Activated CD4-positive, CD25-positive, alpha-beta regulatory T cell treated with anti-CD3 and anti-CD28 coated beads, Interleukin-2, amount 50 U/mL, for 72 hours (primary cell): ENCODE measurements around the gene PPDPF.

Experiments
- DNase-seq: peaks from one replicate; pipeline ENCODE4 v3.0.0; 2021

PPDPF gene

DNA sequence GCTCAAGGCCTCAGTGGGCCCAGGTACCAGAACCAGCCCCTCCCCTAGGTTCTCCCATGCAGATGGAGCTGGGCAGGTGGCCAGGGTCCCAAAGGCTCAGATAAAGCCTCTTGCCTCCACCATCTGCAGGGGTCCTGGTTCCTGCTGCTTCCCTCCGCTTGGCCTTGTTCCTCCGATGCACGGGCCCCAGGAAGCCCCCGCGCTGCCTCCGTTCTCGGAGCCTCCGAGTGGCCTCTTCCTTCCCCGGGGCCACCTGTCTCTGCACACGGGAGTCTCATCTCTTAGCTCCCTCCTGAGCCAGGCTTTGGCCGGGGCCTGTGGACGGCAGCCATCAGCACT is 18.5 kb downstream of the PPDPF start:
- DNase-seq = no peak

DNA sequence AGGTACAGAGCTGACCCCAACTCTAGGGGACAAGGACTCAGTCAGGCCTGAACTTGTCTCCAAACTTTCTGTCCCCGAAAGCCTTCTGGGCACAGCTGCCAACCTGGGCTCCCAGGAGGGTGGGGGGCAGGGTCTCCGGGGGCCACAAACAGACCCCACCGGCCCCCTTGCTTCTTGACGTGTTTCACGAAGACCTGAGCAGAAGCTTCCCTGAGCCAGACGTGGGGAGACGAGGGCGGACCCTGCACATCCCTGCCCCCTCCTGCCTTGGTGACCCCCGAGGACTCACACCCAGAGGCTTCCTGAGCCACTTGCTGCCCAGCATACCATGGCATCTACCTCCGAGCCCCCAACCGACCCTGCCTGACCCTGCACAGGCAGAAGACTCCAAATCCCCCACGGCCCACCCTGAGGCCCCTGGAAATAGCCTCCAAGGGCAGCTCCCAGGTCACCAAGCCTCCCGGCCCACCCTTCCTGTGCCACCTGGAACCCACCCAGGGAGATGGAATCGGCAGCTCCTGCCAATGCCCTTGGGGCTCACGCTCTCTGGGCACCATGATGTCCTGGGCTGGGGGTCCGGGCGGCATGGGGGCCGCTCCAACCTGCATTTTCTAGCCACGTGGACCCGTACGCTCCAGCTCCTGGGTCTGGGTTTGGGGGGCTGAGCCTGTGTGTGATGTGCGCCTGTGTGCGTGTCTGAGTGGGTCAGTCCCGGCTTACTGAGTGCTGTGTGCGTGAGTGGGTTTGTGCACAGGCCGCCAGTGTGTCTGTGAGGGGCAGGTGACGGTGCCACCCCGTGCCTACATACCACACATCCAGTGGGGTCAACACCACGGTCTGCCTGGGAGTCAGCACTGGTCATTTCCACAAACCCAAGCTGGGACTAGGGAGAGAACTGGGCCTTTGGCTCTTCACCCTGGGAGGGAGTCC is 19.1 kb downstream of the PPDPF start:
- no peak for DNase-seq

DNA sequence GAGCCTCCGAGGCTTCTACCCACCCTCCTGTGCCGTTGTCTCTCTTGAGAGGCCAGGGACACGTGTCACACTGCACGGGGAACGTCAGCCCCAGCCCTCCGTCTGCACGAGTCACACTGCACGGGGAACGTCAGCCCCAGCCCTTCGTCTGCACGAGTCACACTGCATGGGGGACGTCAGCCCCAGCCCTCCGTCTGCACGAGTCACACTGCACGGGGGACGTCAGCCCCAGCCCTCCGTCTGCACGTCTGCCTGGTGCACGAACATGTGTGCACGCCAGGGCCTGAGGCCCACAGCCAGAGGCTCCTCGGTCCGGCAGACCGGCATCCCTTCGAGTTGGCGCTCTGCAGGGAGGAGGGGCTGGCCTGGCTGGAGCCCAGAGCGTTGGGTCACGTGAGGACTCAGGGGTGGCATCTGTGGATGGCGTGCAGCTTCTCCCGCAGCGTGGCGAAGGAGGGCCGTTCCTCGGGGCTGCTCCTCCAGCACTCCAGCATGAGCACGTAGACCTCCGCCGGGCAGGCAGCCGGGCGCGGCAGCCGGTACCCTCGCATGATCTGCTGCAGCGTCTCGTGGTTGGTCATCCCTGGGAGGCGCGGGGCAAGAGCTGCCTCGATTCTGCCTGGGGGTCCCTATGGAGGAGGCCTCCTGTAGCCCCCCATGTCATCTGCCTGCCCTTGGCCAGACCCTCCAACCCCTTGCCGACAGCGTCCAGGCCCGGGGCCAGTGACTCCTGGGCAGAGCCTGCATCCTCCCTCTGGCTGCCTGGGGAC is 20.0 kb downstream of the PPDPF start:
- no peak for DNase-seq

DNA sequence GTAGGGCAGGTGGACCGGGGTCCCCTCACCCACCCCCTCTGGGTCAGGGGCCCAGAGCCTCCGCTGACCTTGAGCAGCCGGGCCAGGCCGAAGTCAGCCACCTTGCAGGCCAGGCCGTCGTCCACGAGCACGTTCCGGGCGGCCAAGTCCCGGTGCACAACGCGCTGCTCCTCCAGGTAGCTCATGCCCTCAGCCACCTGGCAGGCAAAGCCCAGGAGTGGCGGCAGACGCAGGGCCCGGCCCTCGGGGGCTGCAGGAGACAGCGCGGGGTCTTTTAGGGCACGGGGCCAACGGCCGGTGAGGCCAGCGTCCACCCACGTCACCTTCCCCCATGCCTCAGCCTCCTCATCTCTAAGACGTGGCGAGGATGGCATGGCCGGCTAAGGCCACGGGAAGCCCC is 20.8 kb downstream of the PPDPF start:
- DNase-seq = no peak

DNA sequence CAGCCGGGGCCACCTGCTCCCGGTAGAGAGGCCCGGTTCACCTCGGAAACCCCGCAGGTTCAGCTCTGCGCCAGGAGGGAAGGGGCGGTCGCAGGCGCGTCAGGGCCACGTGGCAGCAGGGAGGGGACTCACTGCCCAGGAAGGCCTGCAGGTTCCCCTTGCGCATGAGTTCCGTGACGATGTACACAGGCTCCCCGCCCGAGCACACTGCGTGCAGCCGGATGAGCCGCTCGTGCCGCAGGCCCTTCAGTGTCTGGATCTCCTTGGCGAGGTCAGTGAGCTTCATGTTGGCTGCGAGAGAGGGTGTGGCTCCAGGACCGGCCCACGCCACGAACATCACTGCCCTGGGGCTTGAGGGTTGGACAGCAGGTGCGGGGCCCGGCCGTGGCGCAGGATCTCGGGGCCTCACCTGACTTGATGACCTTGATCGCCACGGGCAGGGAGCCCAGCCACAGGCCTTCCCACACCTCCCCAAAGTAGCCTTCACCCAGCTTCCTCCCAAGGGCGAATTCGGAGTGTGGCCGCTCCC is 21.5 kb downstream of the PPDPF start:
- no peak for DNase-seq

DNA sequence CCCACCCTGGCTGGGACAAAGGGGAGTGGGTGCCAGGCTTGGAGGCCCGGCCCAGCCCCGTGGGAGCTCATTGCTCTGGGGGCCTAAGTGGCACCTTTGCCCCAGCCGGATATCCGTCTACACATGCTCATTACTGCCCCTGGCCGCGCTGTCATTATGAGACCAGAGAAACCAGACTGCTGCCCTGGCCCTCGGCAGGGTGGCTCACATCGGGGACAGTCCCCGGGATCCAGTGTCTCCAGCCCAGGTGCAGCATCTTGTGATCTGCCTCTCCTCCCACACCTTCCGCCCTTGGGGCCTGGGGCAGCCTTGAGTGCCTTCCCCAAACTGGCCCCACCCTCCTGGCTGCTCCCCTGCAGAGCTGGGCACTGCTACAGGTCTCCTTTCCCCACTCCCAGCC is 22.1 kb downstream of the PPDPF start:
- DNase-seq = no peak

DNA sequence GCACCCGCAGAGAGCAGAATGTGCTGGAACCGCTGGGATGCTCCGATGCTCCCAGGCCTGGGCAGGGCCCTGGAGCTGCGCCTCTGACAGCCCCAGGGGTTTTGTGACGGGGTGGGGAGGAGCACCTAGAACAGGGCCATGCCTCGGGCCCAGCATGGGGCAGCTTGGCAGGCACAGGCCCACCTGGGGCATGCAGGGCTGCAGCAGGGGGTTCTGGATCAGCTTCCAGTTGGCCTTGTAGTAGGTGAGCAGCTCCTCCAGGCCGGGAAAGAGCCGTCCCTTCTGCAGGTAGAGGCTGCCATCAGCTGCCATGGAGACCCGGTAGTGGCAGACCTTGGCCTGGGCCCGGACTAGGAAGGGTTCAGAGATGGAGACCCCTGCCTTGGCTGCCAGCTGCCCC is 22.6 kb downstream of the PPDPF start:
- no peak for DNase-seq

DNA sequence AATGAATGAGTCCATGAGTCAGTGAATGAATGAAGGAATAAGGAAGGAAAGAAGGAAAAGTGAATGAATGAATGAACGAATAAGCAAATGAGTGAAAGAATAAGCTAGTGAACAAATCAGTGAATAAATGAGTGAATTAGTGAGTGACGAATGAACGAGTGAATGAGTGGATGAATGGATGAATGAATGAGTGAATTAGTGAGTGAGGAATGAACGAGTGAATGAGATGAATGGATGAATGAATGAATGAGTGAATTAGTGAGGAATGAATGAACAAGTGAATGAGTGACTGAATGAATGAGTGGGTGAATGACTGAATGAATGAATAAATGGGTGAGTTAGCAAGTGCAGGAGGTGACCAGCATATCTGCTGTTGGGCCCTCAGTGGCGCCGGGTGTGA is 23.2 kb downstream of the PPDPF start:
- no peak for DNase-seq

DNA sequence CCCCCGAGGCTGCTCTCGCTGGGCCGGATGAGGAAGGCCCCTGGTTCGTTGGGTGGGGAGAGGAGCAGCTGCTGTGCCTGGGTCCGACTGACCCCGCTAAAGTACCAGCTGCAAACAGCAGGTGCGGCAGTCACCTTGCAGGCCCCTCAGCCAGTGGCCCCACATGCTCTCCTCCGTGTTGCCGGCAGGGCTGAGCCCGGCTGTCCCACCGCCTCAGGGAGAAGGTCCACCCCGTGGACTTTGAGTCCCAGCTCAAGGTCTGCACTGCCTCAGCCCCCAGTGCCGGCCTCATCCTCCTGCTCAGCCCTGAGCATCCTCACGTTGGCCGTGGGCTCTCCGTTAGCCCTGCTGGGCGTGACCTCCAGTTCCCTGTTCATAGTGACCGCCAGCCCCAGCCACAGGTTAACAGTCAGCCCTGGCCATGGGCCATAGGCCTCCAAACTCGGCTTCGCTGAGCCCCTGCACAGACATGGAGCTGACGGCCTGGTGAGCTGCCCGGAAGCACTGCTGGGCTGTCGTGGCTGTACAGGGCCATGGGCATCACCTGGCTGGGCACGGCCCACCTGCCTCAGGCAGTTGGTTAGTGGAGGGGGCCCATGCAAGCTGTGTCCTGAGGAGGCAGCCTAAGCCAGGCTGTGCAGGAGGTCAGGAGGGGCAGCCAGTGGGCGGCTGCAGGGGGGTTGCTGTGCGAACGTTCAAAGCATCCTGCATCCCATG is 23.8 kb downstream of the PPDPF start:
- no peak for DNase-seq

DNA sequence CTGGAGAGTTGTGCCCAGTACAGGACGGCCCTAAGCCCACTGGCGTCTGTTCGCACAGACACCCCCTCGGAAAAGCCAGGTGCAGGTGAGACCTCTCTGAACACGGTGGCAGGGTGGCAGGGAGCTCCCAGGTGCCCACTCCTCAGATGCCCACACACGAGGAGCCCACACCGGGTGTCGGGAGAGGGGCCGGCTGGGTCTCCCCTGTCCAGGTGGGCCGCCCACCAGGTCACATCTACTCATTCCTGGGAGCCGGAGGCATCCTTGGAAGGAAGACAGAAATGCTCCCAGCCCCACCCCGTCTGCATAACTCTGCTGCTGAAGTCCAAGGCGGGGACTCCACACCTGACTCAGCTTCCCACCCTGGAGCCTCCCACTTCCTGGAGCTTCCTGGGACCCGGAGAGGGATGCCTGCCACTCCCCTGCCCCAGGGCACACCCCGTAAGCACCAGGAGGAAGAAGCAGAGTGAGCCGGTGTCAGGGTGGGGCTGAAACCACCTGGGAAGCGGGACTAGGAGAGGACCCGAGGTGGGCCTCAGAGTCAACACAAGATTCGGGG is 24.5 kb downstream of the PPDPF start:
- DNase-seq = no peak

DNA sequence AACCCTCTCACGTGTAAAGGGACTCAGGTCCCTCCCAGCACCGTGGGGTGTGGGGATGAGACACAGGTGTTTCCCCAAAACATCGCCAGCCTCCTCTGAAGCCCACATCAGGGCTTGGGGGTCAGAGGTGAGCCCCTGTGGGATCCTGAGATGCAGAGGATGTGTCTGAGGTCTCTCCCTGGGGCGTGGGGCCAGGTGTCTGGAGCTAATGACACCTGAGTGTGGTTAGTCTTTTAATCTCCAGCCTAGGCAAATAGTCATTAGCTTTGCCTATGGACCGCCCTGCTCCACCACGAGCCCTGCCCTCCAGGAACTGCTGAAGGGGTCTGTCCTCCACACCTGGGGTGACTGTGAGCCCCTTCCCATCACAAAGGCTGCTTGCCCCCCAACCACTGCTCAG is 25.2 kb downstream of the PPDPF start:
- DNase-seq = no peak

DNA sequence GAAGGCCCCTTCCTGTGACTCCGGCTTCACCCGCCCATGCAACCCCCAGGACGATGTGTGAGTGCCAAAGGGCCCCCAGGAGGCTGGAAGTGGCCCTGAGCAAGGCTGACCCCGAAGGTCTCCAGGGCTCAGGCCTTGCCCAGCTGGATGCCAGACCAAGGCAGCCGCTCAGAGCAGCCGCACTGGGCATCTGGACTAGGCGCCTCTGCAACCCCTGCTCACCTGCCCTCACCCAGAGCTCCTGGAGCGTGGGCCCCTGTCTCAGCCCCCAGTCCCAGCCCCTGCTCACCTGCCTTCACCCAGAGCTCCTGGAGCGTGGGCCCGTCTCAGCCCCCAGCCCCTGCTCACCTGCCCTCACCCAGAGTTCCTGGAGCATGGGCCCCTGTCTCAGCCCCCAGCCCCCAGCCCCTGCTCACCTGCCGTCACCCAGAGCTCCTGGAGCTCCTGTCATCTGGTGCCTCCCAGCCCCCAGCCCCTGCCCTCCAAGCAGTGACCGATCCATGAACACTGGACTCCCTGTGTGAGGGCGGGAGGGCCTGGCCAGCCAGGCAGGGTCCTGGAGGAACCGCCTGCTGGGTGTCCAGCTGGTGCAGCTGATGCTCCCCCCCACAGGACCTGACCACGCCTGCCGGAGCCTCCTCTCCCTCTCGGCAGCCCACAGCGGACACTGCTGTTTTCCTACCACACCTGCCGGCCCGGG is 25.8 kb downstream of the PPDPF start:
- no peak for DNase-seq

DNA sequence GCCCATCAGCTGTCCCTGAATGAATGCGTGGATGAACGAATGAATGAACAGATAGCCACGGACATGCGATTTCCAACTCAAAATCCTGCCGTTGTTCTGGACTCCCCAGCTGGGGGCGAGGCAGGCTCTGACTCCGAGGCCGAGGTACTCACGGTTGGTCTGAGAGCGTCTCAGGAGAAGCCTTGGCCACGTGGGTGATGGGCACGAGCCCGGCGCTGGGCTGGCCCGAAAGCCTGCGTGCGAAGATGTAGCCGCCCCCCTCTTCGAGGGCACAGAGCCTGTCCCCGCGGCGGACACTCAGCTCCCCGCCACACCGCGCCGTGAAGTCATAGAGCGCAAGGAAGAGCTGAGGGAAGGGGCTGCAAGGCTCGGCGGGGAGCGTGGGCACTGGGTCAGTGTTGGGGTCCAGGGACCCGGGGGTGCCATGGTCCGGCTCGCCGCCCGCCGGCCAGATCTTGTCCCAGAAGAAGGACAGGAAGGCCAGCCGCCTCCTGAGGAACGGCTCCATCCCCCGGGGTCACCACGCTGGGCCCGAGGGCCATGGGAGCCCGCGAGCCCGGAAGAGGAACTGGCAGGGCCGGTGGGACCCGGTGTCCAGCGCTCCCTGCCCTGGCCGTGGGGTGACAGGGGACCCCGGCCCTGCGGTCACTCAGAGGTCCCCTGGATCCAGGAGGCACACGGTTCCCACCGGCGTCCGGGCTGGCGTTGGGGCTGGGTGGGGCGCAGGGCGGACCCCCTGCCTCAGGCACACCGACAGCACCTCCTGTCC is 26.6 kb downstream of the PPDPF start:
- DNase-seq = no peak

DNA sequence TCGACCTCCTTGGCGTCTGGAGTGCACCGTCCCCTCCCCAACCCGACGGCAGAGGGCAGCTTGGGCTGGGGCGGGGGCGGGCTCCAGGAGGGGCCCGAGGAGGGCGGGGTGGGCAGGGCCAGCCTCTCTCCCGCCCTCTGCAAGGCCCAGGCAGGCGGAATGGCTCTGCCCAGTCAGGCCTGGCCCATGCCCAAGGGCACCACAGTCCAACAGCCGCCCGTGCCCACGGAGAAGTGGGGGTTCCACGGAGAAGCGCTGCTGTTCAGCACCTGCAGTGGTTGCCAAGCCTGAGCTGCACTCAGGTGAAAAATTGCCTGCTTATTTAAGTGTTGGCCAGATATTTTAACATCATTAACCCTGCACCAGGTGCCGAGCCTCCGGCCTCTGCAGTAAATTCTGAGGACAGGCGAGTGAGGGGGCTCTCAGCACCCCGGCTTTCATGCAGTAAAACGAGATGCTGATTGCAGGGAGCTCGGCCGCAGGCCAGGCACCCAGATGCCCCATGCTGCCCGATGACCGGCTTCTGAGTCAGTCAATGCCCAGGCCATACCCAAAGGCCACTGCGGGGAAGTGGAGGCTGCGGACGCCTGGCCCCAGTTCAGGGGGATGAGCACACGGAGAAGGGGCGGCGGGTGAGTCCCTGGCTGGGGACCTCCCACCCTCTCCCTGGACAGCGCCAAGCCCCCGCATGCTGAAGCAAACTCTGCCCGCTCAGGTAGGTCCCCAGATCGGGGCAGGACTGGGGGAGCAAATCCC is 27.3 kb downstream of the PPDPF start, which contains the start of gene SRMS:
Gene SRMS, minus strand, starts transcription at position 25 of the 756 bp plus-strand sequence. CDS start 286 bp downstream, outside the sequence.
- DNase-seq = no peak

DNA sequence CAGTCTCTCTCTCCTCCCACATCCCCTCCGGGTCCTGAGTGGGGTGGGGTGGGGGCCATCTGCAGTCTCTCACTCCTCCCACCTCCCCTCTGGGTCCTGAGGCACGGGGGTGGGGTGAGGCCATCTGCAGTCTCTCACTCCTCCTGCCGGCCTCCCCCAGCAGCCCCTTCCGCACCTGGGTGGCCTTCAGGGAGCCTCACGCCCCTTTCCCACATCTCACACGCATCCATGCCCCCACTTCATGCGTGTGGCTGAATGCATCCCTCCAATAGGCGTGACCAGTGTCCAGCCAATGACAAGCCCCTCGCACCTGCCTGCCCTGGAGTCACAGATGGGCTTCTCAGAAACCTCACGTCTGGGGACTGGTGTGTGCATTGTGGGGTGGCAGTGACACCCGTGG is 28.0 kb downstream of the PPDPF start:
- DNase-seq = no peak

DNA sequence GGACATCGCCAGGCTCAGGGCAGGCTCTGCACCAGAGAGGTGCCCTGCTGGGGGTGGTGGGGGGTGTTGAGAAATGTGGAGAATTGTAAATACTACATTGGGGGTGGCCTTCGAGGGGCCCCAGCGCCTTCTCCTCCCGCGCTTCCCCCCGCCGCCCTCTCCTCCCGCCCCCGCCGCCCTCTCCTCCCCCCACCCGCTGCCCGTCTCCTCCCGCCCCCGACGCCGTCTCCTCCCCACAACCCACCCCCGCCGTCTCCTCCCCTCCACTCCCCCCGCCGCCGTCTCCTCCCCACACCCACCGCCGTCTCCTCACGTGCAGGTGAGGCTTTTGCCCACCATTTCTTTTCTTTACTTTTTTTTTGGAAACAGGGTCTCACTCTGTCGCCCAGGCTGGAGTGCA is 28.5 kb downstream of the PPDPF start:
- no peak for DNase-seq

DNA sequence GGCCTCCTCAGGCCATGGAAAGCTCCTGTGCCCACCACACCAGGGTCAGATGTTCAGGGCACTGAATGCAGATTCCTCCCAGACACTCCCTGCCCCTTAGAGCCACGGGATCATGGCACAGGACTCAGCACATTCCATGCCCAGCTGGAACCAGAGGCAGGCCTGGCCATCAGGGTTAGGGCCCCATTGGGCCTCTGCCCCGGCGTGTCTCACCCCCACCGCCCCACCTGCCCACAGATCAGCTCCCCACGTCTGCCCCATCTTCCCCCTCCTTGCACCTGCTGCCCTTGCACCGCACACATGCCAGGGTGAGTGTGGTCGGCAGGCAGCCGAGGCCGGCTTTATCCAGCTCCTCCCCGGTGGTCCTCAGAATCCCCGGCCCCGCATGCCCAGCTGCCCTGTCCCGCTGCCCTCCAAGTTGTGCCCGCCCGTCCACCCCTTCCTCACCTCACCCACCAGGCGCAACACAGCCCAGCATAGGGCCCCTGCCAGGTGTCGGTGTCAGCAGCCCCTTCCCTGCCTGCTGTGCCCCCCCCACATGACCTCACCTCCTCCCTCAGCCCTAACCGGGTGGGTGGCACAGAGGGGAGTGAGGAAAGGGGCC is 29.2 kb downstream of the PPDPF start:
- DNase-seq = no peak

DNA sequence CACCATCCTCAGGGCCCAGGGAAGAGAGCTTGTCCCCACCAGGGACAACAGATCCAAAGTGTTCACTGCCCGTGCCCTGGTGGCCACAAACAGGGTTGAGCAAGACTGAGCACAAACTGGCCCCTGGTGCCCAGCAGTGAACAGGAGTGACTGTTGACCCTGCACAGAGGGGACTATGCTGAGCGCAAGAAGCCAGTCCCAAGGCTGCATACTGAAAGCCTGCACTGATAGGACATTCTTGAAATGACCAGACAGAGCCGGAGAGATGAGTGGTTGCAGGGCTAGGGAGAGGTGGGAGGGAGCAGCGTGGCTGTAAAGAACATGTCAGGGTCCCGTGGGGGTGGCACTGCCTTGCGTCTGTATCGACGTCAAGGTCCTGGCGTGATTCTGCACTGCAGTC is 30.5 kb downstream of the PPDPF start:
- no peak for DNase-seq

DNA sequence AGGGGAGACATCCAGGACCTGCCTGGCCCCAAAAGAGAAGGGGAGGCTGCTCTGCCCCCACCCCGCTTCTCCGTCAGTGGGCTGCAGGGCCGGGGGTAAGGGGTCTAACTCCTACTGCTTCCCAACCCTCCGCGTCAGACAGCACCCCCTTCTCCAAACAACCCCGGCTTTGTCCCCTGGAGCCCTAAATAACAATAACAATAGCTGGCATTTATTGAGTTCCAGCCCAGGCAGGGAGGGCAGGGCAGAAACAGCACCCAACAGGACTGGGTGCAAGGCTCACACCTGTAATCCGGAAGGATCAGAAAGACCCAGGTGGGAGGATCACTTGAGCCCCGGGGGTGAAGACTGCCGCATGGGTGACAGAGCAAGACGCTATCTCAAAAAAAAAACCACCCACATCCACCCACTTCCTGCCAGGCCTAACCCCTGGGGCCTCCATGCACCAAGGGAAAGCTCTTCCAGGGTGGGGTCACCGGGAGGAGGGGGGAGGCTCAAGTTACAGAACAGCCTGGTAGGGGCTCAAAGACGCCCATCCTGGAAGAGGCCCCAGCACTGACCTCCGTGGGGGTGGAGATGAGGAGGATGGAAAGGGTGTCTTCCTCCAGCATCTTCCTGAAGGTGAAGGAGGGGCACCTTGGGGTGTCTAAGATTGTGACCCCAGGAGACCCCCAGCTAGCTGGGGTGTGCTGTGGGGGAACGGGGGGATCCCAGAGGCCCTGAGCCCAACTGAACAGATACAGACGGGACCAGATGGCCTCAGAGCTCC is 32.1 kb downstream of the PPDPF start:
- DNase-seq = no peak
